Measurements from ENCODE around the gene ARPC5. TPM values are rescaled to one million over a fixed set of nuclear protein-coding genes. Genes with fewer than 3 reads are reported as not detected.

ARPC5 gene
- total and polyA plus RNA-seq, 10 of the 15 experiments (the other 5 are each of a cell fraction or from before 2014, with no cell fraction given) = 238 to 784 (median 309) TPM

- DNase-seq (ENCODE audit: low read depth, low spot score) (peak; percentile 68), FAIRE-seq (no peak), ATAC-seq (peak; percentile 58)
- peaks cover 55% of the 10 kb centered on the region for H3K4me1 ChIP-seq (ENCODE audit: control insufficient read depth, insufficient read depth, low read length)
- H3K79me2 ChIP-seq (ENCODE audit: control insufficient read depth, insufficient read depth, low read length) = peaks cover 10% of the 10 kb centered on the region
- POLR2A ChIA-PET = interaction anchor here (1.1 to 12.1 kb wide), 4 partner anchors 13 to 318 kb away, joined by 3 to 199 read pairs (median 3); partner anchors contain the start of gene SMG7
- RAD21 ChIA-PET (ENCODE audit: unreplicated experiment) = interaction anchor here (4.1 to 9.5 kb wide), 2 partner anchors 8 to 15 kb away, joined by 24 to 188 read pairs; no protein-coding TSS in a partner anchor
- BruUV-seq (replicated peaks) = no TSS peak
- no peaks in the 10 kb centered on the region for H3K27me3 ChIP-seq (replicated peaks in 1 of 2; ENCODE audit: control insufficient read depth in 2 of 2, insufficient read depth in 2 of 2, low read length in 1 of 2)
- in situ Hi-C loops (cut with MboI) (no loop called here), intact Hi-C loops (cut with micrococcal nuclease; ENCODE audit: unreplicated experiment) (loop anchor here (5.0 kb wide), 1 partner anchor 304 kb away; no protein-coding TSS in a partner anchor)
- SMC1A ChIA-PET (ENCODE audit: uncharacterized antibody, unreplicated experiment) = interaction anchor here (0.7 to 11.7 kb wide), 5 partner anchors 10 to 120 kb away, joined by 3 to 363 read pairs (median 3); no protein-coding TSS in a partner anchor
- H3K4me3 ChIP-seq = peak overlapping the region; percentile 0; the same call in 1 of the 2 replicates
- H2AFZ ChIP-seq (ENCODE audit: control insufficient read depth, low read depth, low read length) = peak overlapping the region; percentile 42; the same call in 1 of the 2 replicates
- H3K36me3 ChIP-seq (ENCODE audit: control insufficient read depth in 2 of 2, insufficient read depth in 2 of 2, low read length in 1 of 2) = no peaks in the 10 kb centered on the region
- H3K4me2 ChIP-seq (ENCODE audit: control insufficient read depth, insufficient read depth) = peak overlapping the region; percentile 67
- CTCF ChIA-PET = interaction anchor here (1.1 to 8.9 kb wide), 3 partner anchors 13 to 41 kb away, joined by 5 to 152 read pairs (median 5); no protein-coding TSS in a partner anchor
- WGBS (ENCODE audit: insufficient coverage, insufficient replicate concordance, low lambda C conversion rate, missing lambda C conversion rate) = 6% methylated on average over 3 of the region's 3 CpGs
- no peak overlapping the region for H3K9ac ChIP-seq (ENCODE audit: control insufficient read depth, insufficient read depth, low read length)
- H3K9me3 ChIP-seq (replicated peaks; ENCODE audit: control insufficient read depth, insufficient read depth, low read length) = no peaks in the 10 kb centered on the region; the same call in 2 of the 3 replicates
- H4K20me1 ChIP-seq (ENCODE audit: control insufficient read depth, insufficient read depth) = no peaks in the 10 kb centered on the region
- H3K27ac ChIP-seq (ENCODE audit: control insufficient read depth, insufficient read depth) = peak overlapping the region; percentile 71
- TF ChIP-seq POLR2AphosphoS2 (IDR thresholded peaks at IDR 0.05; ENCODE audit: low read depth, low read length) (no peak), SRF (IDR thresholded peaks at IDR 0.05; ENCODE audit: low read depth in 2 of 2, low read length in 2 of 2) (no peak), NFXL1 (IDR thresholded peaks at IDR 0.05; ENCODE audit: borderline replicate concordance) (no peak), USF2 (IDR thresholded peaks at IDR 0.05; ENCODE audit: borderline replicate concordance, low read depth, low read length) (no peak), RAD51 (IDR thresholded peaks at IDR 0.05) (no peak), PKNOX1 (IDR thresholded peaks at IDR 0.05) (peak; percentile 55; the same call in 1 of the 2 replicates), PAX8 (IDR thresholded peaks at IDR 0.05) (no peak), ZBTB33 (IDR thresholded peaks at IDR 0.05) (no peak), SREBF2 (IDR thresholded peaks at IDR 0.05; ENCODE audit: low read length) (no peak), CHD1 (IDR thresholded peaks at IDR 0.05; ENCODE audit: low read depth, low read length) (no peak), SMC3 (IDR thresholded peaks at IDR 0.05; ENCODE audit: borderline replicate concordance, low read length) (no peak), MTA2 (IDR thresholded peaks at IDR 0.05; ENCODE audit: low read depth) (peak; percentile 42; the same call in 1 of the 2 replicates), MEF2B (IDR thresholded peaks at IDR 0.05; ENCODE audit: partially characterized antibody, poor library complexity, severe bottlenecking) (peak; percentile 5), FOXK2 (IDR thresholded peaks at IDR 0.05) (no peak), HDAC6 (IDR thresholded peaks at IDR 0.05; ENCODE audit: unreplicated experiment) (no peak), ZNF24 (IDR thresholded peaks at IDR 0.05) (no peak), HDAC2 (IDR thresholded peaks at IDR 0.05) (no peak), ZNF687 (IDR thresholded peaks at IDR 0.05) (no peak)
Observed at GRCh38 chr1:183593356-183593755, 42.2 kb downstream of the ARPC5 start.

All from GM12878 (cell line).